IMR-90 (cell line): ENCODE data around the gene TECPR2. TPM values are rescaled to one million over a fixed set of nuclear protein-coding genes. Genes with fewer than 3 reads are reported as not detected.

Experiments
- ATAC-seq: fragments of 200-7000 bp; cut with Tn5 transposase; 2 replicates; pipeline ENCODE4 v1.9.1; 2020; ENCODE audit warnings: low read depth, mild to moderate bottlenecking, moderate library complexity
- BruUV-seq: library from RNA; stranded (reverse); fragments of 400-500 nt; replicated peaks from 2 replicates; lab custom pipeline; 2021; lab: Mats Ljungman, UMichigan
- CTCF ChIA-PET: fragments of 300-600 bp; formaldehyde crosslinking; extraction: SDS; loops from one replicate; lab custom pipeline; 2021; ENCODE audit warnings: antibody characterized with exemption; lab: Yijun Ruan, JAX
- POLR2A ChIA-PET: fragments of 300-600 bp; sonication (Branson Sonifier 250); formaldehyde crosslinking; loops from one replicate; lab custom pipeline; 2022; ENCODE audit warnings: antibody characterized with exemption; ENCODE audit not compliant: unreplicated experiment; lab: Charles Lee
- DNase-seq: peaks from one replicate; pipeline ENCODE4 v3.0.0; 2013
- H2AFZ ChIP-seq: replicated peaks from 2 replicates; pipeline ENCODE3; 2013; ENCODE audit warnings: low read length, mild to moderate bottlenecking; ENCODE audit not compliant: poor library complexity
- H2AK5ac ChIP-seq: 2 replicates; pipeline ENCODE4 v1.6.1; 2013; ENCODE audit warnings: low read depth, low read length, inconsistent platforms
- H2AK9ac ChIP-seq: replicated peaks from 2 replicates; pipeline ENCODE3; 2013; ENCODE audit warnings: mild to moderate bottlenecking, low read depth, low read length, moderate library complexity; ENCODE audit not compliant: poor library complexity
- H2BK120ac ChIP-seq: 2 replicates; pipeline ENCODE4 v1.6.1; 2013; ENCODE audit warnings: low read depth, low read length, inconsistent platforms
- H2BK15ac ChIP-seq: 3 replicates; pipeline ENCODE4 v1.6.1; 2013; ENCODE audit warnings: low read depth, low read length, inconsistent platforms
- H2BK20ac ChIP-seq: 2 replicates; pipeline ENCODE4 v1.6.1; 2013; ENCODE audit warnings: low read depth, mild to moderate bottlenecking, inconsistent platforms, low read length, moderate library complexity
- H2BK5ac ChIP-seq: 2 replicates; pipeline ENCODE4 v1.6.1; 2013; ENCODE audit warnings: mild to moderate bottlenecking, low read depth, low read length, inconsistent platforms; ENCODE audit not compliant: poor library complexity, severe bottlenecking
- H3K14ac ChIP-seq: replicated peaks from 2 replicates; pipeline ENCODE4 v1.6.1; 2013; ENCODE audit warnings: low read depth, low read length, inconsistent platforms
- H3K18ac ChIP-seq: 2 replicates; pipeline ENCODE4 v1.6.1; 2013; ENCODE audit warnings: low read depth, low read length, control low read depth
- H3K23ac ChIP-seq: 2 replicates; pipeline ENCODE4 v1.6.1; 2013; ENCODE audit warnings: low read depth, low read length, inconsistent platforms
- H3K27ac ChIP-seq: 2 replicates; pipeline ENCODE4 v1.5.1; 2013; ENCODE audit warnings: mild to moderate bottlenecking, control low read depth, low read length; ENCODE audit not compliant: insufficient read depth
- H3K27me3 ChIP-seq: 2 replicates; pipeline ENCODE4 v1.6.1; 2013; ENCODE audit warnings: low read length; ENCODE audit not compliant: control insufficient read depth, insufficient read depth
- H3K36me3 ChIP-seq: 2 replicates; pipeline ENCODE4 v1.6.1; 2013; ENCODE audit warnings: low read length, mixed read lengths; ENCODE audit not compliant: control insufficient read depth, insufficient read depth
- H3K4ac ChIP-seq: 2 replicates; pipeline ENCODE4 v1.6.1; 2013; ENCODE audit warnings: low read depth, low read length, inconsistent platforms
- H3K4me1 ChIP-seq: 2 replicates; pipeline ENCODE4 v1.6.1; 2013; ENCODE audit warnings: low read length, mixed read lengths; ENCODE audit not compliant: control insufficient read depth, insufficient read depth
- H3K4me2 ChIP-seq: 2 replicates; pipeline ENCODE4 v1.6.1; 2013; ENCODE audit warnings: low read depth, mild to moderate bottlenecking, control low read depth, low read length, moderate library complexity
- H3K4me3 ChIP-seq: 2 replicates; pipeline ENCODE4 v1.5.1; 2013; ENCODE audit warnings: low read depth, mild to moderate bottlenecking, control low read depth, low read length, moderate library complexity; ENCODE audit not compliant: insufficient read depth
- H3K56ac ChIP-seq: 2 replicates; pipeline ENCODE4 v1.6.1; 2013; ENCODE audit warnings: low read length, inconsistent platforms; ENCODE audit not compliant: insufficient read depth; ENCODE audit errors: extremely low read depth
- H3K79me1 ChIP-seq, 2 experiments: 2 replicates each; pipeline ENCODE4 v1.6.1; 2013; ENCODE audit warnings: low read length in 2 of 2, inconsistent platforms in 1 of 2, low read depth in 1 of 2
- H3K9ac ChIP-seq: 2 replicates; pipeline ENCODE4 v1.6.1; 2013; ENCODE audit warnings: low read depth, low read length, control low read depth
- H3K9me1 ChIP-seq: 2 replicates; pipeline ENCODE4 v1.6.1; 2013; ENCODE audit warnings: low read length, inconsistent platforms; ENCODE audit not compliant: insufficient read depth
- H3K9me3 ChIP-seq: 2 replicates; pipeline ENCODE4 v1.6.1; 2013; ENCODE audit warnings: low read length; ENCODE audit not compliant: control insufficient read depth, insufficient read depth
- H4K20me1 ChIP-seq: 2 replicates; pipeline ENCODE4 v1.6.1; 2013; ENCODE audit warnings: low read length, inconsistent platforms; ENCODE audit not compliant: insufficient read depth
- H4K5ac ChIP-seq: 2 replicates; pipeline ENCODE4 v1.6.1; 2013; ENCODE audit warnings: mild to moderate bottlenecking, low read depth, low read length, control low read depth
- H4K8ac ChIP-seq, 2 experiments: 2 replicates each; pipeline ENCODE4 v1.6.1; 2013; ENCODE audit warnings: low read depth in 2 of 2, low read length in 2 of 2, control low read depth in 1 of 2, inconsistent platforms in 1 of 2
- H4K91ac ChIP-seq: 2 replicates; pipeline ENCODE4 v1.6.1; 2013; ENCODE audit warnings: low read depth, low read length, inconsistent platforms; ENCODE audit not compliant: insufficient read depth
- BHLHE40 ChIP-seq: fragments of 150-350 bp; IDR thresholded peaks from 2 replicates; pipeline ENCODE4 v1.6.1; 2016; ENCODE audit warnings: mild to moderate bottlenecking, low read depth, low read length
- CEBPB ChIP-seq: IDR thresholded peaks from 2 replicates; pipeline ENCODE4 v1.6.1; 2012; ENCODE audit warnings: low read depth, low read length, improper control_type of control experiment
- CHD1 ChIP-seq: IDR thresholded peaks from 2 replicates; pipeline ENCODE4 v1.6.1; 2012; ENCODE audit warnings: low read depth, low read length, improper control_type of control experiment
- FOS ChIP-seq: fragments of 150-350 bp; IDR thresholded peaks from 2 replicates; pipeline ENCODE4 v1.6.1; 2016; ENCODE audit warnings: low read depth, low read length
- MAFK ChIP-seq: IDR thresholded peaks from 2 replicates; pipeline ENCODE4 v1.6.1; 2012; ENCODE audit warnings: low read depth, low read length, improper control_type of control experiment
- MAZ ChIP-seq: IDR thresholded peaks from 2 replicates; pipeline ENCODE4 v1.6.1; 2012; ENCODE audit warnings: low read depth, mild to moderate bottlenecking, low read length, improper control_type of control experiment, moderate library complexity, borderline replicate concordance
- MXI1 ChIP-seq: IDR thresholded peaks from 2 replicates; pipeline ENCODE4 v1.6.1; 2012; ENCODE audit warnings: low read depth, mild to moderate bottlenecking, low read length, moderate library complexity, borderline replicate concordance
- NFE2L2 ChIP-seq: fragments of 150-350 bp; IDR thresholded peaks from 2 replicates; pipeline ENCODE4 v1.6.1; 2016; ENCODE audit warnings: low read depth, mild to moderate bottlenecking, low read length
- POLR2A ChIP-seq: IDR thresholded peaks from 2 replicates; pipeline ENCODE4 v1.6.1; 2012; ENCODE audit warnings: mild to moderate bottlenecking, low read depth, low read length
- RFX5 ChIP-seq: IDR thresholded peaks from 2 replicates; pipeline ENCODE4 v1.8.0; 2012; ENCODE audit warnings: low read depth, mild to moderate bottlenecking, low read length, moderate library complexity
- SMC3 ChIP-seq: fragments of 150-350 bp; IDR thresholded peaks from 2 replicates; pipeline ENCODE4 v1.6.1; 2016; ENCODE audit warnings: low read depth, mild to moderate bottlenecking, antibody characterized with exemption, low read length, moderate library complexity
- WGBS, 2 experiments: methylation state at CpG; one replicate each; pipeline versions ENCODE4 v1.1.5 to v1.1.7; 2013; ENCODE audit warnings: missing lambda C conversion rate in 2 of 2; ENCODE audit not compliant: insufficient read length in 1 of 2; ENCODE audit errors: extremely low coverage in 2 of 2; 5-methylcytosine and 5-hydroxymethylcytosine counted together
- dilution Hi-C: fragments of 300-500 bp; cut with HindIII; formaldehyde crosslinking; loops from one replicate; pipeline ENCODE4 v1.14.3; 2018; ENCODE audit warnings: low sequenced_read_pairs; ENCODE audit not compliant: unreplicated experiment
- in situ Hi-C: fragments of 300-500 bp; cut with MboI; formaldehyde crosslinking; loops from 3 replicates; pipeline ENCODE4 v1.14.3; 2019; ENCODE audit warnings: low sequenced_read_pairs, inconsistent platforms, mixed read lengths
- intact Hi-C: fragments of 100-400 bp; cut with micrococcal nuclease; formaldehyde crosslinking; loops from 2 replicates; pipeline ENCODE4 v1.10.0; 2022
- polyA plus RNA-seq, 3 experiments: library from polyadenylated mRNA; depleted of rRNA; stranded (reverse); fragments of >200 nt; gene quantifications; 2 replicates each; pipeline ENCODE4 v1.2.3, GENCODE V29; 2012; ENCODE audit warnings: low replicate concordance in 1 of 3
- total RNA-seq: library from RNA; depleted of rRNA; stranded (reverse); fragments of >200 nt; gene quantifications from 2 replicates; pipeline ENCODE4 v1.2.3, GENCODE V29; 2012
- TF ChIP-seq, protein P1 (sequence below): fragments of 150-350 bp; IDR thresholded peaks from 2 replicates; pipeline ENCODE4 v1.6.1; 2017; ENCODE audit warnings: mild to moderate bottlenecking, antibody characterized with exemption, low read length, low read depth
- TF ChIP-seq, protein P2 (sequence below): conservative IDR thresholded peaks from 2 replicates; pipeline ENCODE4 v1.5.1; 2012; ENCODE audit warnings: mild to moderate bottlenecking, low read depth, low read length, improper control_type of control experiment
- TF ChIP-seq, protein P3 (sequence below): fragments of 150-350 bp; IDR thresholded peaks from 2 replicates; pipeline ENCODE4 v1.6.1; 2016; ENCODE audit warnings: low read depth, mild to moderate bottlenecking, low read length, moderate library complexity, borderline replicate concordance

Gene TECPR2
- total and polyA plus RNA-seq, 2 of the 4 experiments (the other 2 are of a cell fraction): 9.5 to 11.7 TPM

DNA sequence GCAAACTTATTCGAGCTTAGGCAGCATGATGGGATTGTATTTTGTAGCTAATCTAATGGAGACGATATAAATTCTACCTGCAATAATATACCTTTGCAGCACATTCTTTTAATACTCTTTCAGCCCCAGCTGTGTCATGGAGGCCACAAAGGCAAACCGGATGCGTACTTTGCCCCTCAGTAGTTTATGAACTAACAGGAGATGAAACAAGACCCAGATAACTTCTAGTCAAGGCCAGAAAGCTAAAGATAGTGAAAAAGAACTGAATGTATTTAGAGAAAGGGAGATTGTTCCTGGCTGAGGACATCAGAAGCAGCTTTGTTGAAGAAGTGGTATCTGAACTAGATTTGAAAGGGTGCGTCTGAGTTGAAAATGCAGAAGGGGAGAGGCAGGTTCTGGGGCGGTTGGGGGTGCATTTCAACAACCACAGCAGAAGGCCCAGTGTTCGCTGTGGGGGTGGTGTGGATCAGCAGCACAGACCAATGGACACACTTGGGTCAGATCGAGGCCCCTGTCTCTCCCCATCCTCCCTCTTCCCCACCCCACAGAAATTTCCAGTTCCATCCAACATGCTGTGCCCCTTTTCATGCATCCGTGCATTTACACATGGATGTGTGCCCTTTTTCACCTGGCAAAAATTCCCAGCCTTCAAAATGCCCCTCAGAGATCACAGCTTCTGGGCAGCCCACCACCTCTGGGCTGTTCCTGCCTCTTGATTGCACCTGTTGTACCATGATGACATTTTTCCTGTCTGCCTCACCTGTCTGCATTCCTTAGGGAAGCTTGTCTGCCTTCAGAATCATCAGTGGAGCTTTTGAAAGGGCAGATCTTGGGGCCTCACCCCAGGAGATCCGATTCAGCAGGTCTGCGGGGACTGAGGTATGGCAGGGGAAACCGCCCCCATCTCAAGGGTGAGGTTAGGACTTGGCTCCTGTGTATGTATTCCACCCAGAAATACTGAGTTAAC, 41.0 kb upstream of the TECPR2 start:
- H3K79me1 ChIP-seq: peaks cover 14 to 35% of the 10 kb centered on the region in 2 experiments
- DNase-seq (no peak), ATAC-seq (no peak)
- H2BK120ac ChIP-seq: no peak overlapping the region
- 100% methylated on average over 2 of the region's 12 CpGs; no CpG with 5 or more reads in 1 of the 2 experiments for WGBS, 2 experiments
- H3K23ac ChIP-seq: no peak overlapping the region
- H3K14ac ChIP-seq: no peak overlapping the region
- H2AK9ac ChIP-seq: no peak overlapping the region
- H3K9me1 ChIP-seq: peaks cover 18% of the 10 kb centered on the region
- intact Hi-C loops: no loop called here
- CTCF ChIA-PET: interaction anchor here (1.1 kb wide), 1 partner anchor 163 kb away, joined by 3 read pairs; no protein-coding TSS in a partner anchor
- no peak overlapping the region for H2AFZ ChIP-seq
- no peak overlapping the region for H3K4me3 ChIP-seq
- POLR2A ChIA-PET: no interaction called here
- H2BK5ac ChIP-seq: no peak overlapping the region
- BruUV-seq: no TSS peak
- in situ Hi-C loops: loop anchor here (25.0 kb wide), 3 partner anchors 234 to 559 kb away; partner anchors contain the start of genes DYNC1H1, HSP90AA1 and PPP2R5C
- no peak overlapping the region for H3K4ac ChIP-seq
- H3K27ac ChIP-seq: no peak overlapping the region
- dilution Hi-C loops: no loop called here
- H3K4me2 ChIP-seq: no peak overlapping the region
- H3K18ac ChIP-seq: no peak overlapping the region
- H2BK20ac ChIP-seq: no peak overlapping the region
- no peak overlapping the region for H2AK5ac ChIP-seq
- peaks cover 13% of the 10 kb centered on the region for H3K4me1 ChIP-seq
- peaks cover 5% of the 10 kb centered on the region; the same call in 1 of the 2 replicates for H3K36me3 ChIP-seq
- no peak overlapping the region for H2BK15ac ChIP-seq
- no peak overlapping the region for H4K5ac ChIP-seq
- H3K9me3 ChIP-seq: no peaks in the 10 kb centered on the region
- no peaks in the 10 kb centered on the region for H4K20me1 ChIP-seq
- H3K27me3 ChIP-seq: no peaks in the 10 kb centered on the region
- H3K9ac ChIP-seq: no peak overlapping the region
- H4K8ac ChIP-seq: no peak overlapping the region
- no peak overlapping the region for H4K91ac ChIP-seq
- no peak overlapping the region for H3K56ac ChIP-seq
- TF ChIP-seq, protein P1, sequence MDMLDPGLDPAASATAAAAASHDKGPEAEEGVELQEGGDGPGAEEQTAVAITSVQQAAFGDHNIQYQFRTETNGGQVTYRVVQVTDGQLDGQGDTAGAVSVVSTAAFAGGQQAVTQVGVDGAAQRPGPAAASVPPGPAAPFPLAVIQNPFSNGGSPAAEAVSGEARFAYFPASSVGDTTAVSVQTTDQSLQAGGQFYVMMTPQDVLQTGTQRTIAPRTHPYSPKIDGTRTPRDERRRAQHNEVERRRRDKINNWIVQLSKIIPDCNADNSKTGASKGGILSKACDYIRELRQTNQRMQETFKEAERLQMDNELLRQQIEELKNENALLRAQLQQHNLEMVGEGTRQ: no peak
- no peak for TF ChIP-seq NFE2L2
- no peak for TF ChIP-seq MXI1
- no peak for TF ChIP-seq SMC3
- TF ChIP-seq FOS: no peak
- no peak for TF ChIP-seq MAZ
- no peak for TF ChIP-seq CHD1
- no peak for TF ChIP-seq CEBPB
- TF ChIP-seq, protein P2, sequence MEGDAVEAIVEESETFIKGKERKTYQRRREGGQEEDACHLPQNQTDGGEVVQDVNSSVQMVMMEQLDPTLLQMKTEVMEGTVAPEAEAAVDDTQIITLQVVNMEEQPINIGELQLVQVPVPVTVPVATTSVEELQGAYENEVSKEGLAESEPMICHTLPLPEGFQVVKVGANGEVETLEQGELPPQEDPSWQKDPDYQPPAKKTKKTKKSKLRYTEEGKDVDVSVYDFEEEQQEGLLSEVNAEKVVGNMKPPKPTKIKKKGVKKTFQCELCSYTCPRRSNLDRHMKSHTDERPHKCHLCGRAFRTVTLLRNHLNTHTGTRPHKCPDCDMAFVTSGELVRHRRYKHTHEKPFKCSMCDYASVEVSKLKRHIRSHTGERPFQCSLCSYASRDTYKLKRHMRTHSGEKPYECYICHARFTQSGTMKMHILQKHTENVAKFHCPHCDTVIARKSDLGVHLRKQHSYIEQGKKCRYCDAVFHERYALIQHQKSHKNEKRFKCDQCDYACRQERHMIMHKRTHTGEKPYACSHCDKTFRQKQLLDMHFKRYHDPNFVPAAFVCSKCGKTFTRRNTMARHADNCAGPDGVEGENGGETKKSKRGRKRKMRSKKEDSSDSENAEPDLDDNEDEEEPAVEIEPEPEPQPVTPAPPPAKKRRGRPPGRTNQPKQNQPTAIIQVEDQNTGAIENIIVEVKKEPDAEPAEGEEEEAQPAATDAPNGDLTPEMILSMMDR: no peak
- no peak for TF ChIP-seq RFX5
- TF ChIP-seq, protein P3, sequence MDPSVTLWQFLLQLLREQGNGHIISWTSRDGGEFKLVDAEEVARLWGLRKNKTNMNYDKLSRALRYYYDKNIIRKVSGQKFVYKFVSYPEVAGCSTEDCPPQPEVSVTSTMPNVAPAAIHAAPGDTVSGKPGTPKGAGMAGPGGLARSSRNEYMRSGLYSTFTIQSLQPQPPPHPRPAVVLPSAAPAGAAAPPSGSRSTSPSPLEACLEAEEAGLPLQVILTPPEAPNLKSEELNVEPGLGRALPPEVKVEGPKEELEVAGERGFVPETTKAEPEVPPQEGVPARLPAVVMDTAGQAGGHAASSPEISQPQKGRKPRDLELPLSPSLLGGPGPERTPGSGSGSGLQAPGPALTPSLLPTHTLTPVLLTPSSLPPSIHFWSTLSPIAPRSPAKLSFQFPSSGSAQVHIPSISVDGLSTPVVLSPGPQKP: no peak
- TF ChIP-seq POLR2A: no peak
- TF ChIP-seq BHLHE40: no peak
- no peak for TF ChIP-seq MAFK
